Muscle of arm (tissue), 12 donors: ENCODE results near the gene C19orf33. TPM values are rescaled to one million over a fixed set of nuclear protein-coding genes. Genes with fewer than 3 reads are reported as not detected.

Experiments used
- DNase-seq: peaks from one replicate; pipeline ENCODE4 v3.0.0-alpha.2; 2013
- polyA plus RNA-seq, 12 donors: library from polyadenylated mRNA; unstranded; fragments of 120-200 nt; gene quantifications; one replicate each; pipeline ENCODE4 v1.2.1, GENCODE V29; 2013; ENCODE audit not compliant: insufficient read length in 12 of 12

C19orf33 gene
- polyA plus RNA-seq, 12 donors = 0.43 to 144 (median 0.84) TPM; not detected in 2

DNA sequence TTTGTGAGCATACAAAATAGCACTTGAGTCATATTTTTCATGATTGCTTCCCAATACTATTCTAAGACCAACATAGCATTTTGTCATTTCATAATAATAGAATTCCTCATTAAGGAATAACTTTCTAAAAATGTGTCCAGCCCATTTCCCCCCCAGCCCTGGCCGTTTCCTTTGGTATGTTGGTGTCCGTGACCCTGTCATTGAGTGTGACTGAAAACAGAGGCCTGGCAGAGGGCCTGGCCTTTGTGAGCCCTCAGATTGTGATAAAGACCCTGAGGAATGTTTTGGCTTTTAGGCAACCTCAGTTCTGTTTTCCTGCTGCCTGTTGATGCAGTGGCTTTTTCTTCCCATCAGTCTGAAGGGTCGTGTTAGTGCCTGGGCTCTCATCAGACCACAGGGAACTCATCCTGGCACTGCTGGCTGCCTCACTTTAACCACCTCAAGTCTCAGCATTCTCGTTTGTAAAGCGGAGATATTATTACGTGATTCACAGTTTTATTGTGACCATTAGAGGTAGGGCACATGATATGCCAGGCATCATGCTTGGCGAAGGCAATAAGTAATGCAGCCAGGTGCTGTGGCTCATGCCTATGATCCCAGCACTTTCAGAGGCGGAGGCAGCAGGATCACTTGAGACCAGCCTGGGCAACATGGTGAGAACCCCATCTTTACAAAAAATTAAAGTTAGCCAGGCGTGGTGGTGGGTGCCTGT lies 25.9 kb upstream of the C19orf33 start:
- no peak for DNase-seq

DNA sequence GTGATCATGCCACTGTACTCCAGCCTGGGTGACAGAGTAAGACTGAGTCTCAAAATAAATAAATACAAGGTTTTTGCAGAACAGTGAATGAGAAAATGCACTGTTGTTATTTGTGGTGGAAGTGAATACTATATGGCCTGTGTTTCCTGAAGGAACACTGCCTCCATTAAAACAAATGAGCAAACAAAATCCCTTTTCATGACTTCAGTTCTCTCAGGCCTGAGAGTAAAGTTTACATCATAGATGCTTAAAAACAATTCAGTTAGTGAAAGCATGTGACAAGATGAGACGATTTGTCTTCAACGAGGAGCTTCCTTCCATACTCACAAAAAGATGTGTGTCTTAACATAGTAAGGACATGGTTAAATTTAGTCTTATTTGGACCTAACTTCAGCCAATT lies 25.3 kb upstream of the C19orf33 start:
- no peak for DNase-seq

DNA sequence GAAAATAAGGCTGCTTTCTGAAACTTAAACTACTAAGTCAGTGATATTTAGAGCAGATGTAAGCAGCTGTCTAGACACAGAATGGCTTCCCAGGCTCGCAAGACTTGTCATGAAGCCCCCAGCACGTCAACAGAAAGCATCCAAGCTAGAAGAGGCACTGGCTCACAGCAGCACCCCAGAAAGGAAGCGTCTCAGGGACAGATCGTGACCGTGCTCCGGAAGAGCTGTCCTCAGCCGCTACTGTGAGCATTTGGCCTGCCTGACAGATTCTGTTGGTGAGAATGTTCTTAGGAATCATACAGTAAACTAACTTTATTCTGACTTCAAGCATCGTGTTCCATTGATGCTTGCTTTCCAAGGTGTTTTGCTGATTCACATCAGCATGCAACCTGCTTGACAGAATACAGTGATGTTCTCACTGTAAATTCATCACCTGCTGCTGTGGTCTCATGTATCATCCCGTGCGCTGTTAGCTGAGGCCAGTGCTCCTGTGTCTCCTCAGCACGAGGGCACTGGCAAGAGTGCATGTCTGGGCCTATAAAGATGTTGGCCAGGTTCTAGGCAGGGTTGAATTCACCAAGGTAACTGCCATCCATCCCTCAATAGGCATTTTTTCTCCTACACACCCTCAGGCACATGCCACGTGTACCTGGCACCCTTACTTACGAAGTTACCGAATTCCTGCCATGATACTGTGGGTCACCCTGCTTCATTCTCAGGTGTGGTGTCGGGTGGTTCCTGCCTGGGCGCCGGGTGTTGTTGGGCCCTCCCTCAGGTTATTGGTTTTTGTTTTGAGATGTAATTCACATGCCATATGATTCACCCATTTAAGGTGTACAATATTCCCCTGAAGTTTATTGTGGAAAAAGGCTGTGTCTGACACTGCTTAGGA lies 23.8 kb upstream of the C19orf33 start:
- no peak for DNase-seq

DNA sequence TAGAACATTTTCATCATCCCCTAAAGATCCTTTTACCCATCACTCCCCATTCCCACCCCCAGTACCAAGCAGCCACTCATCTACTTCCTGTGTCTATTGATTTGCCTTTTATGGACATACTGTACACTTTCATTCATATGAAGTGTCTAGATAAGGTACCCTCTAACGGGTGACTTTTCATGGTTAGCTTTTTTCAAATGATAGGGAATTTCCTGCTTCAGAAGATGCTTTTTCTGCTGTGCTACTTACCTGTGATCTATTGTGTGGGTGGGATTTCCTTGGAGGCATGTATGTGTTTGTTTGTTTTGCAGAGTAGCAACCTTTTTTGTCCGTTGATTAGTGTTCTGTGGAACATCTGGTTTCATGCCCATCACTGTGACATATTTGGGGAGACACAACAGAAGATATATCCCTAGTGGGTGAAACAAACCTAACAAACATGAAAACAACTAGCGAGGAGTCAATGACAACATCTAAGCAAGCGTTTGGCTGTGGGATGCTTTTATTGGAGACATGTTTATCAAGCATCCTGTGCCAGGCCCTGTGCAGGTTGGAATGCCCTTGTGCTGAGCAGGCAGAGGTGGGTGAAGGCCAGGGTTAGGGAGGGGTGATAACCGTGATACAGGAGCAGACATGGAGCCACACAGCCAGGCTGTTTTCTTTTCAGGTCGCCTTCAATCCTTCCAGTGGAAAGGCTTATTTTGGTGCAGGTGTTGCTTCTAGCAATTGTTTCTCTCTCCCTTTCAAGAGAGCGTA lies 22.1 kb upstream of the C19orf33 start:
- DNase-seq = no peak

DNA sequence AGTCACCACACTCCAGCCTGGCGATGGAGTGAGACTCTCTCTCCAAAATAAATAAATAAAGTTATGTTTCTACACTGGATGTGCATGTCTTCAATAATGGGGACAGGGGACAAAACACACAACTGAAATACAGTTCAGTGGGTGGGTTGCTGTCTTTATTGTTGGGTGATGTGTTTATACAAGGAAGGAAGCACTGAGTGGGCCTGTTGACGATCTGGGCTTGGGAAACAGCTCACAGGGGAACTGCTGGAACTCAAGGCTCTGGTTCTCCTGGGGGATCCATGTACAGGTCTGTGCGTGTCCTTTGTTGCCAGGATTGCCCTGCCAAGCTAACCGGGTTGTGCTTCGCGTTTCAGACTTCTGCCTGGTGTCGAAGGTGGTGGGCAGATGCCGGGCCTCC lies 20.8 kb upstream of the C19orf33 start:
- no peak for DNase-seq

DNA sequence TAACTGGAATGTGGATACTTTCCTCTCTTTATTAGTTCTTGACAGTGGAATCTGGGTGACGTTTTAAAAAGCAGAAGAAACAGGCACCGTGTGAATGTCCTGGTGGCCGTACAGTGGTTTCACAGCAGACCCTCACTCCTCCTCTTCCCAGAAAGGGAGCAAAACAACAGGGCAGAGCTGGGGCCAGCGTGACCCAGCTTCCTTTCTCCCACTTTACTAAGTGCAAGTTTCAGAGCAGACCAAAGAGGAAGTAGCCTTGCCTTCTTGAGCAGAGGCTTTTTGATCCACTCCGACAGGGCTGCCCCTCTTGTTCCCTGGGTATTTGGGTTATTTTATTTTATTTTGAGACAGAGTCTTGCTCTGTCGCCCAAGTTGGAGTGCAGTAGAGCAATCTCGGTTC lies 19.6 kb upstream of the C19orf33 start:
- no peak for DNase-seq

DNA sequence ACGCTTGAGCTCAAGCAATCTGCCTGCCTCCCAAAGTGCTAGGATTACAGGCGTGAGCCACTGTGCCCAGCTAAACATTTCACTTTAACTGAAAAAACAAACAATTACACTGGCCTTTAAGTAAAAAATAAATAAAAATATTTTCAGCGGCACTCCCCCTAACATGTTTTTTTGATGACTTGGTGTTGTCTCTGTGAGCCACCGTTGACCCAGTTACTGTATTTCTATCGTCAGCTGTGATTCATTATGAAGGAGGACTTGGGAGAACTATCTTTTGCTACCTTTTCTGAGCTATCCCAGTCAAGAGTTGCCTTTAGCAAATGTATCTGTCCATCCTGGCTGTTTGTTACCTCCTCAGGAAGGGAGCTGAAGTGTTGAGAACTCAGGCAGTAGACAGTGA lies 18.5 kb upstream of the C19orf33 start:
- no peak for DNase-seq

DNA sequence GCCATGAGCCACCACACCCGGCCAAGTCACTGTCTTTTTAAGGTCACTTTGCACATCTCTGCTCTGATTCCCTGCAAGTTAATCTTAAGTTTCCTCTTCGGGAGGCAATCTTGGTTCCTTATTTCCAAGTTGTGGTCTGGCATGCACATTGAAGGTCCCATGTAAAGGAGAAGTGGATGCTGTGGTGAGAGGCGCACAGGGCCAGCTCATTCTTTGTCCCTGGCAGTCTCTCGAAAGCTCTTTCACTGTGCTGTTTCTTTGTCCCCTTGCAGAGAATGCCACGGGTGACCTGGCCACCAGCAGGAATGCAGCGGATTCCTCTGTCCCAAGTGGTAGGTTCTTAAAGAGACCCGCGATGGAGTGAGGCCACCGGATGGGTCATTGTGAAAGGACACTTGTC lies 16.4 kb upstream of the C19orf33 start:
- no peak for DNase-seq

DNA sequence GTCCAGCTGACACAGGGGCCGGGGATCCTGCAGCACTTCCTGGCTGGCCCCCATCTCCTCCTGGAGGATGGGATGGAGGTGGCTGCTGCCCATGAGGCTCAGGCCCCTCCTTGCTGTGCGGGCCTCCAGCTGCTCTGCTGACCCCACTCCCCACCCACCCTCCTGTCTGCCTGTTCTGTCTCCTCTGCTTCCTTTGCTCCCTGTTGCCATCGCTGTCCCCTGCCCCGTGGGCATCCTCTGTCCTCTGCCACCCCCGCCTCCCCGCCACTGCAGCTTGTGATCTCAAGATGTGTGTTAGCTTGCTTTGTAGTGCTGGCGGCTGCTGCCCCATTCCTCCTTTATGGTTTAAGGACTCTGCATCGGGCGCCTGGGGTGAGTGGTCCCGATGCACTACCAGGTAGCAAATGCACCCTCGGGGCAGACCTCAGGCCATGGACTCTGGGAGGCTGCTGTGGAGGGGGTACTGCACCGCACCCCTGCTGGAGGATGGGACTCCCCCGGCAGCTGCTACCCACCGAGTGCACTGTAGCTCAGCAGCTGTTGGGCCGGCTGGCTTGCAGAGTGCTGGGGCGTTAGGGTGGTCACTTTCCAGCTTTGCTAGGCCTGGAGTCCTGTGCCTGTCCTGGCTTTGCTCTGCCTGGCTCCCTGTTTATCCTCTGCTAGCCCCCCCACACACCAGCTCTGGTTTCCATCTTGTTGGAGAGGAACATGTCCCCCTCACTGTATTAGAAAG lies 15.8 kb upstream of the C19orf33 start:
- no peak for DNase-seq

DNA sequence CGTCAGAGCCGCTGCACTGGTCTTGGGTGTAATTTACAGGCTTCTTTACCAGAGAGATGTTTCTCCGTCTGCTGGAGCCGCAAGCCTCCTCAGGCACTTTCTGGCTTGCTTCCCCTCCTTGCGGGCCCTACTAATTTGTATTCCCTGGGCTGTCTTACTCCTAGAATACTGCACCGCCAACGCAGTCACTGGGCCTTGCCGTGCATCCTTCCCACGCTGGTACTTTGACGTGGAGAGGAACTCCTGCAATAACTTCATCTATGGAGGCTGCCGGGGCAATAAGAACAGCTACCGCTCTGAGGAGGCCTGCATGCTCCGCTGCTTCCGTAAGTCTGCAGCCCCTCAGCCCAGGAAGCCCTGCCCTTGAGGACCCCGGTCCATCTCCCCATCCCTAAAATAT lies 14.1 kb upstream of the C19orf33 start:
- no peak for DNase-seq

DNA sequence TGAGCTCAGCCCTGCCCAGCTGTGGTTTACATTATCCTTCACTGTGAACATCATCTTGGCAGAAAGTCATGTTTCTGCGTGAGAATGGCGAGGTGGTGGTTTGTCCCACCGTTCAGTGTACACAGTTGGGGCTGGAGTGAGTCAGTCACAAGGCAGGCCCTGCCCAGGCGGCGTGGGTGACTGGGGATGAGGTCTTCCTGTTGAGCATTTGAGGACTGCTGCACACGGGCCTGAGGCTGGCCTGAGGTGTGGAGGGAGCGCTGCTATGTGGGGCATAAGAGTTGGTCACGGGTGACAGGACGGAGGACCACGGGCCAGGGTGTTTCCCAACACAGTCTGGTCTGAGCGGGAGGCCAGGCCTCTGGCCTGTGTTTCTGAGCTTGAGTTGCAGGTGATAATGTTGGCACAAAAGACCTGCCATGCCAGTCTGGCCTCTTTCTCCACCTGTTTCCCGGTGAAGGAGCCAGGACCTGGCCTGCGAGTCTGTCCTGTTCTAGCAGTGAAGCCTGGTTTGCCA lies 13.4 kb upstream of the C19orf33 start:
- no peak for DNase-seq

DNA sequence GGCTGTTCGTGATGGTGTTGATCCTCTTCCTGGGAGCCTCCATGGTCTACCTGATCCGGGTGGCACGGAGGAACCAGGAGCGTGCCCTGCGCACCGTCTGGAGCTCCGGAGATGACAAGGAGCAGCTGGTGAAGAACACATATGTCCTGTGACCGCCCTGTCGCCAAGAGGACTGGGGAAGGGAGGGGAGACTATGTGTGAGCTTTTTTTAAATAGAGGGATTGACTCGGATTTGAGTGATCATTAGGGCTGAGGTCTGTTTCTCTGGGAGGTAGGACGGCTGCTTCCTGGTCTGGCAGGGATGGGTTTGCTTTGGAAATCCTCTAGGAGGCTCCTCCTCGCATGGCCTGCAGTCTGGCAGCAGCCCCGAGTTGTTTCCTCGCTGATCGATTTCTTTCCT lies 12.2 kb upstream of the C19orf33 start:
- DNase-seq = no peak

DNA sequence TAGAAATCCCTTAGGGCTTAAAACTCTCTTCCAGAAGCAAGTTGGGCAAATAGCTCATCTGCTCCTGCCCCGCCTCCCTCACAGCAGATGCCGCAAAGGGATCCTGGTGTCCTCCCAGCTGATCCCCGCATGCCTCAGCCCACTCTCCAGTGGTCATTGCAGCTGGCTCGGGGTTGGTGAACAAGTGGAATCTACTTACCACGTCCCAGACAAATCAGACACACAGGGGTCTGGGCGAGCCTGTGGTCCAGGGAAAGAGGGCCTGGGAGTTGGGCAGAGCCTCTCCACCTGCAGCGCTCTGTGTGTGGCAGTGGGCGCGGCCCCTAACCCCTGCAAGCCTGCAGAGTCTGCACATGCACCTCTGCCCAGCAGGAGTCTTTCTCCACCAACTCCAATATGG lies 10.8 kb upstream of the C19orf33 start:
- no peak for DNase-seq

DNA sequence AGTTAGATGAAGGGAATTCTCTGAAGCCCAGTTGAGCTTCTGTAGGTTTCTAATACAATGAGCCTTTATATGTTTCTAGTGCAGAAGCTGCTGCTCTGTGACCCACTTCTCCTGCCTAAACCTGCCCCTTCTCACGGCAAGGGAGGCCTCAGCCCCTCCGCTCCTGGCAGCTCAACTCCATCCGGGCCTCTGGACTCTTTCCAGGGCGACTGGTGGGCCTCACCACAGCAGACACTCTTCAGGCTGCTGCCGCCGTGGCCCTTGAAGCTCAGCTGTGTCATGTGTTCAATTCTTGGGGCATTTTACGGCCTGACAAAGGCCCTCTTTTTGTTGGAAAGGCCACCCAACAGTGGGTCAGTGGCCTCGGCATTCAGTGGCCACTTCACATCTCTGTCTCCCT lies 10.0 kb upstream of the C19orf33 start:
- no peak for DNase-seq

DNA sequence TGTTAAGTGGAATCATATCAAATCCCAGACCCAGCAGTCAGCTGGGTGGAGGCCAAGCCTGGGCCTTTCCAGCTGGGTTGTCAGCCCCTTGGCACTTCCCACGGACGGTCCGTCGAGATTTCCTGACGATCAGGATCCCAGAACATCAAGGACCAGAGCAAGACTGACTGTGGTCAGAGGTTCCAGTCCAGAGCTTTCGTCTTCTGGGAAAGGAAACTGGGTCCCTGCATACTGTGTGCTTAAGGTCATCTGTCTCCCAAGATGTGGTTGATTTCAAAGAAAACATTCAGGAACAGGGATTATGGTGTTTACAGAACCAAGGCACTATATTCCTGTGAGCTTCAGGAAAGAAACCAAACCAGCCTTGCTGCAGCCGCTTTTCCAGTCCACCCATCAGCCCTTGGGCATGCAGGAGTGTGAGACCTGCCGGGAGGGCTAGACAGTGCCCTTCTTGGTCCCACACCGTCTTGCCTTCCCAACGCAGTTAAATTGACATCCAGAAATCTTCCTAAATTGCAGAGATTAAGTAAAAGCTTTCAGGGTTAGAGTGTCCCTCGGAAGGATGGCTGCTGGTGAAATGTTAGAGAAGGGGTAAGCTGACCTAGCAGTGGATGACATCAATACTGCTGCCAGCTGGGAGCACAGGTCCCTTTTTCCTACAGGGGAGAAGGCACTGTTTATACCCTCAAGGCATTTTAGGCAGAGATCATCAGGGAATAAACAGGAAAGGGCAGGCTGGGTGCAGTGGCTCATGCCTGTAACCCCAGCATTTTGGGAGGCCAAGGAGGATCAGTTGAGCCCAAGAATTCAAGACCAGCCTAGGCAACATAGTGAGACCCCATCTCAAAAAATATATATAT lies 5.0 kb upstream of the C19orf33 start:
- no peak for DNase-seq

DNA sequence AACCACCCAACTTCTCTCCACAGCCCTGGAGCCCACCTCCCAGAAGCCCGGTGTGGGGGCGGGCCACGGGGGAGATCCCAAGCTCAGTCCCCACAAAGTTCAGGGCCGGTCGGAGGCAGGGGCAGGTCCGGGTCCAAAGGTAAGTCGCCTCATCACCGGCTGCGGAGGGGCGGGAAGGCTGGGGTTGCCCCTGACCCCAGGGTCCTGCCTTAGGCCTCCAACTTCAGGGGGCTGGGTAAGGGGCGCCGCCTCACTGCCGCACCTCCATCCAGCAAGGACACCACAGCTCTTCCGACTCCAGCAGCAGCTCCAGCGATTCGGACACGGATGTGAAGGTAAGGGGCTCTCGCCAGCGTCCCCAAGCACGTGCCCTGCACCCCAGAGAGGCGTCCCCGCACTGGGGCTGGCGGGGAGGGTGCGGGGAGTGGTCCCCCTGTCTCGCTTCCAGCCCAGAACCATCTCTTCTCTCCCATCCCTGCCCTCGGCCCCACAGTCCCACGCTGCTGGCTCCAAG lies 358 bp downstream of the C19orf33 start:
- no peak for DNase-seq

DNA sequence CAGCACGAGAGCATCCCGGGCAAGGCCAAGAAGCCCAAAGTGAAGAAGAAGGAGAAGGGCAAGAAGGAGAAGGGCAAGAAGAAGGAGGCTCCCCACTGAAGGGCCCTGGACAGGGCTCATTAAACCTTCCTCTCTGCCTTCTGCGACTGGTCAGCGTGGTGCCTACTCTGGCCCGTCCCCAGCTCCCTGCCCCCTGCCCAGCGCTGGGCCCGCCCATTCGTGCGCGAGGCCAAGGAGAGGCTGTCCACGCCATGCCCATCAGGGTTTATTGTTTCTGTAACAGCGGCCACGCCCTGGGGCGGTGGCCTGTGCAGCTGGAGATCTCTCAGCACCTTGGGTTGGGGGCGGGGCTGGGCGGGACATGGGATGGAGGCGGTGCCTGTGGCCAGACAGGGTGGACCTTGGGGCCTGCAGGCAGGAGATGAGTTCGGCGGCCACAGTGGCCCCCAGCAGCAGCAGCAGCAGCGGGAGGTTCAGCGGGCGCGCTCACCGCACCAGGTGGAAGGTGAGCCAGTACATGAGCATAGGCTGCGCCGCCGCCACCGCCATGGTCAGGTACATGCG lies 897 bp downstream of the C19orf33 start:
- no peak for DNase-seq

DNA sequence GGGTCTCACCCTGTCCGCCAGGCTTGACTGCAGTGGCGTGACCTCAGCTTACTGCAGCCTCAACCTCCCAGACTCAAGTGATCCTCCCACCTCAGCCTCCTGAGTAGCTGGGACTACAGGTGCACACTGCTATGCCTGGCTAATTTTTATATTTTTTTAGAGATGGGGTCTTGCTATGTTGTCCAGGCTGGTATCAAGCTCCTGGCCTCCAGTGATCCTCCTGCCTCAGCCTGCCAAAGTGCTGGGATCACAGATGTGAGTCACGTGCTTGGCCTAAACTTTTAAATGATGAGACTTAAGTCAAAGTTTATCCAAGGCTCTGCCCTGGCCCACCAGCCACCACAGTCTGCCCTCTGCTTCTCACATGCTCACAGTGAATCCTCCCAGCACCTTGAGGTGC lies 2.2 kb downstream of the C19orf33 start:
- no peak for DNase-seq

DNA sequence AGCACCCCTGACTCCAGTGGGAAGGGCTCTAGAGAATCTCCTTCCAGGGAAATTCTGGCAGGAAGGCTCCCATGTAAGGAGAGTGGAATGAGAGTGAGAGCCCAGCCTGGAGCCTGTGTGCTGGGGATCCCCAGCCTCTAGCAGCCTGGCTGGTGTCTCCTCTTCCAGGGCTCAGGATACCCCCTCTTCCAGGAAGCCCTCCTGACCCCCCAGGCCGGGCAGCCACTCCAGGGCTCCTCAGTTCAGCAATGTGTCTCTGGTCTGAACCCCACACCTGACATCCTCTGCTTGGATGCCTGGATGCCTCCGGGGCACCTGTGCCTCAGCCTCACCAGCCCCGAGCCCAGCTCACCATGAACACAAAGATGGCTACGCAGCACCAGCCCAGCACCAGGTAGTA lies 3.0 kb downstream of the C19orf33 start:
- DNase-seq = no peak

DNA sequence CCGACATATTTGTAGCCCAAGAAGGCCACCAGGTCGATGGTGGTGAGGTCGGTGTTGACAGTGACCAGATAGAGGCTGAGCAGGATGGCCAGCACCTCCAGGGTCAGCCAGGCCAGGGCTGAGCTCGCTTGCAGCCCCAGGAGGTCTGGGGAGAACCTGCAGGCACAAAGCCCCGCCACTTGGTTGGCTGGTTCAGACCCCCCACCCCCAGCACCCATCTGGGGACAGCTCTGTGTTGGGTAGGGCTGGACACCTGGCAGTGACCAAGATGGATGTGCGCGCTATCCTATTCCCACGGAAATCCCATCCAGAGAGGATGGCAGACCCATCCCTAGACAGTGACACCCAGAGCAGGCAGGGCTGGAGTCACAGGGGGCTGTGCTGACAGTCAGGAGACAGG lies 3.5 kb downstream of the C19orf33 start:
- DNase-seq = no peak
